ENCODE data around the gene GRM7. TPM values are rescaled to one million over a fixed set of nuclear protein-coding genes. Genes with fewer than 3 reads are reported as not detected.

Gene GRM7
- total and polyA plus RNA-seq, 4 donors = 0.20 to 1.3 (median 0.80) TPM

DNA sequence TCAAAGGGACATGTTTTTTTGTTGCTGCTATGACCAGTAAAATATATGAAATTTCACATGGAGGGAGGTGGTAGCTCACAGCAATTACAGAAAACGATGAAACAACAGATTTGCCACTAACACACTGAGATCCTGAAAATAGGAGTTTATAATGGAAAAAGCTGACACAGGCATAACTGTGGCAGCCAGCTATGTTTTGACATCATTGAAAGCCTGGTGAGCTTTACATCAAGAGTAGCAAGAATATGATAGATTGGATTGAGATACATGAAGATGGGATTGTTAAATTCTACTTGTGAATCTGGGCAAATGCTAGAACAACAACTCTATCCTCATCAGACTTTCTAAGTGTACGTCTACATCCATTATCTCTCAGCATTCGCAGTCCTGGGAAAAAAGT, 760.7 kb downstream of the GRM7 start:
- no peak for ATAC-seq (ENCODE audit: insufficient read depth, low FRiP score)
- no peak overlapping the region for H3K9ac ChIP-seq (ENCODE audit: insufficient read depth in 1 of 2, low read length in 2 of 2)
- H3K4me1 ChIP-seq (ENCODE audit: control insufficient read depth in 5 of 5, insufficient read depth in 5 of 5, low read length in 5 of 5) = no peaks in the 10 kb centered on the region
- 89% methylated on average over 3 of the region's 3 CpGs for WGBS, 2 donors
- H3K4me3 ChIP-seq = no peak overlapping the region
- TF ChIP-seq, protein P1, sequence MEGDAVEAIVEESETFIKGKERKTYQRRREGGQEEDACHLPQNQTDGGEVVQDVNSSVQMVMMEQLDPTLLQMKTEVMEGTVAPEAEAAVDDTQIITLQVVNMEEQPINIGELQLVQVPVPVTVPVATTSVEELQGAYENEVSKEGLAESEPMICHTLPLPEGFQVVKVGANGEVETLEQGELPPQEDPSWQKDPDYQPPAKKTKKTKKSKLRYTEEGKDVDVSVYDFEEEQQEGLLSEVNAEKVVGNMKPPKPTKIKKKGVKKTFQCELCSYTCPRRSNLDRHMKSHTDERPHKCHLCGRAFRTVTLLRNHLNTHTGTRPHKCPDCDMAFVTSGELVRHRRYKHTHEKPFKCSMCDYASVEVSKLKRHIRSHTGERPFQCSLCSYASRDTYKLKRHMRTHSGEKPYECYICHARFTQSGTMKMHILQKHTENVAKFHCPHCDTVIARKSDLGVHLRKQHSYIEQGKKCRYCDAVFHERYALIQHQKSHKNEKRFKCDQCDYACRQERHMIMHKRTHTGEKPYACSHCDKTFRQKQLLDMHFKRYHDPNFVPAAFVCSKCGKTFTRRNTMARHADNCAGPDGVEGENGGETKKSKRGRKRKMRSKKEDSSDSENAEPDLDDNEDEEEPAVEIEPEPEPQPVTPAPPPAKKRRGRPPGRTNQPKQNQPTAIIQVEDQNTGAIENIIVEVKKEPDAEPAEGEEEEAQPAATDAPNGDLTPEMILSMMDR (IDR thresholded peaks at IDR 0.05; ENCODE audit: control extremely low read depth, extremely low read depth) = no peak
- H3K36me3 ChIP-seq (ENCODE audit: control insufficient read depth in 4 of 4, insufficient read depth in 4 of 4, low read length in 4 of 4) = no peaks in the 10 kb centered on the region
- no peaks in the 10 kb centered on the region for H3K27me3 ChIP-seq (ENCODE audit: control insufficient read depth in 3 of 3, insufficient read depth in 3 of 3, low read length in 2 of 3)
- H3K27ac ChIP-seq (ENCODE audit: low read depth in 1 of 2, low read length in 1 of 2) = no peak overlapping the region
- no peak for DNase-seq
- H3K9me3 ChIP-seq (ENCODE audit: control insufficient read depth in 4 of 4, insufficient read depth in 3 of 4, low read length in 3 of 4) = no peaks in the 10 kb centered on the region

DNA sequence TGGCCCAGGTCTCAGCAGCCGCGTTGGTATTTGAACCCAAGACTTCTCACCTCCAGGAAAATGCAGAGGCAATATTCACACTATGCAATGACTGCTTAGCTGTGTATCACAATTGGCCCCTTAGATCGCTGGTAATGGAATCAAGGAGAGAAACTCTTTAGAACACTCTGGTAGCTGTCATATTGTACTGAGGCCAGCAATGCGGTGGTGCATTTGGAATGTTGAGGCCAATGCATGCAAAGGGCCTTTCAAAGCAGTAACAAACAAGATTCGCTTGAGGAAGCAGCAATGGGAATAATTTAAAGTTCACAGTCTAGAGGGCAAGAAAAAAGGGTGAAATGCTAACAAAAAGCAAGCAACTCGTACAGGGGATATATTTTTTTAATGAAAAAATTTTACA, 764.1 kb downstream of the GRM7 start:
- H3K9ac ChIP-seq (ENCODE audit: insufficient read depth in 1 of 2, low read length in 2 of 2) = no peak overlapping the region
- no peak for ATAC-seq (ENCODE audit: insufficient read depth, low FRiP score)
- WGBS, 2 donors = 77 to 90% methylated on average over 6 of the region's 6 CpGs
- peaks cover 0 to under 1% (median 0%) of the 10 kb centered on the region in 5 donors for H3K4me1 ChIP-seq (ENCODE audit: control insufficient read depth in 5 of 5, insufficient read depth in 5 of 5, low read length in 5 of 5)
- no peaks in the 10 kb centered on the region for H3K9me3 ChIP-seq (ENCODE audit: control insufficient read depth in 4 of 4, insufficient read depth in 3 of 4, low read length in 3 of 4)
- TF ChIP-seq, protein P1 (IDR thresholded peaks at IDR 0.05; ENCODE audit: control extremely low read depth, extremely low read depth) = no peak
- H3K4me3 ChIP-seq = no peak overlapping the region
- no peak overlapping the region for H3K27ac ChIP-seq (ENCODE audit: low read depth in 1 of 2, low read length in 1 of 2)
- DNase-seq = no peak
- no peaks in the 10 kb centered on the region for H3K27me3 ChIP-seq (ENCODE audit: control insufficient read depth in 3 of 3, insufficient read depth in 3 of 3, low read length in 2 of 3)
- H3K36me3 ChIP-seq (ENCODE audit: control insufficient read depth in 4 of 4, insufficient read depth in 4 of 4, low read length in 4 of 4) = no peaks in the 10 kb centered on the region

DNA sequence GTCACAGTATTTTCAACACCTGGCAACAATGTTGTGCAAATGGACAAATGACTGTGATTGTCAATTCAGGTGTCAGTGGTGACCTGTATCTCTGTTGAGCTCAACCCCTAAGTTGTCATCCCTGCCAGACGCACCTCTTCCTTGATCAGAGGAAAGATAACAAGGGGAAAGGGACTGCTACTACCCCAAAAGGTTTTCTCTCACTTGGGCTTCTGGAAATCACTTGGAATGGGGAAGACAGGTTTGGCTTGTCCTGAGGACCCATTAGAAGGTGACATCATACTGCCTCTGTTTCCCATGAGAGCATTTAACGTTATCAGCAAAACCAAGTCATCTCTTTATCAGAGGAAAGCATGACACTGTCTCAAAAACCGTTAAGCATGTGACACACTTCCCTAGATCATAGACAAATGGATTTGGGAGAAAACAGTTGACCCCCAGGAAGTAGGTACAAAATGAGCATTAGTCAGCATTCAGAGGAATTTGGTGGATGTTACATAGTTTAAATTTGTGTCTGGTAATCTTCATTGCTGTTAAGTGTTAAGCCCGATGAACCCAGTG, 769.5 kb downstream of the GRM7 start:
- Histone ChIP-seq H3K4me1 (ENCODE audit: control insufficient read depth in 5 of 5, insufficient read depth in 5 of 5, low read length in 5 of 5) (peaks cover 0 to 17% (median 0%) of the 10 kb centered on the region in 5 donors), H3K27me3 (ENCODE audit: control insufficient read depth in 3 of 3, insufficient read depth in 3 of 3, low read length in 2 of 3) (no peaks in the 10 kb centered on the region), H3K4me3 (no peak overlapping the region), H3K9me3 (ENCODE audit: control insufficient read depth in 4 of 4, insufficient read depth in 3 of 4, low read length in 3 of 4) (no peaks in the 10 kb centered on the region), H3K27ac (ENCODE audit: low read depth in 1 of 2, low read length in 1 of 2) (no peak overlapping the region), H3K9ac (ENCODE audit: insufficient read depth in 1 of 2, low read length in 2 of 2) (no peak overlapping the region), H3K36me3 (ENCODE audit: control insufficient read depth in 4 of 4, insufficient read depth in 4 of 4, low read length in 4 of 4) (no peaks in the 10 kb centered on the region)
- DNase-seq (peak in 1 of 3 donors; percentile 13), ATAC-seq (ENCODE audit: insufficient read depth, low FRiP score) (no peak)
- WGBS, 2 donors = 44 to 49% methylated on average over 4 of the region's 4 CpGs
- TF ChIP-seq, protein P1 (IDR thresholded peaks at IDR 0.05; ENCODE audit: control extremely low read depth, extremely low read depth) = no peak

DNA sequence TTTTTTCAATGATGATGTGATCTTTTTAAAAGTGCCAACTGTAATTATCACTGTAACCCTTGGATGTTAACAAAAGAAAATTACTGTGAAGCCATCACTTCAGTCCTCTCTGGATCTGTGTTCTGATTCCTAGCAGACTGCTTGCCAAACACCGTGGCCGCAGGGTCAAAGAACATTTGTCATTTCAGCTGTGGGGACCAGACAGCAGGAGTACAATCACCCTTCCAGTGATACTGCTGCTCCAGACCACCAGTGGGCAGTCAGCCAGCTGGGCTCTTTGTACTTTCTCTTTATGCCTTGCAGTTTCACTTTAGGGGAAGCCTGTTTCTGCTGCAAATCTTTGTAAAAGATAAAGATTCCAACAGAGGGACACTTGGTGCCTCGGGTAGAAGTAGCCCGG, 770.0 kb downstream of the GRM7 start:
- Histone ChIP-seq H3K4me3 (no peak overlapping the region), H3K27me3 (ENCODE audit: control insufficient read depth in 3 of 3, insufficient read depth in 3 of 3, low read length in 2 of 3) (no peaks in the 10 kb centered on the region), H3K9ac (ENCODE audit: insufficient read depth in 1 of 2, low read length in 2 of 2) (no peak overlapping the region), H3K9me3 (ENCODE audit: control insufficient read depth in 4 of 4, insufficient read depth in 3 of 4, low read length in 3 of 4) (no peaks in the 10 kb centered on the region), H3K4me1 (ENCODE audit: control insufficient read depth in 5 of 5, insufficient read depth in 5 of 5, low read length in 5 of 5) (peaks cover 0 to 17% (median 0%) of the 10 kb centered on the region in 5 donors), H3K36me3 (ENCODE audit: control insufficient read depth in 4 of 4, insufficient read depth in 4 of 4, low read length in 4 of 4) (no peaks in the 10 kb centered on the region), H3K27ac (ENCODE audit: low read depth in 1 of 2, low read length in 1 of 2) (no peak overlapping the region)
- WGBS, 2 donors = 32 to 33% methylated on average over 4 of the region's 4 CpGs
- ATAC-seq (ENCODE audit: insufficient read depth, low FRiP score) = no peak
- TF ChIP-seq, protein P1 (IDR thresholded peaks at IDR 0.05; ENCODE audit: control extremely low read depth, extremely low read depth) = no peak
- DNase-seq = peak; percentile 73 to 86 (median 76)

Data from lung (tissue), 12 donors.